K562 (cell line): ENCODE measurements around the gene TRIM71. TPM values are rescaled to one million over a fixed set of nuclear protein-coding genes. Genes with fewer than 3 reads are reported as not detected.

ENCODE experiments used
- BRF1 ChIP-seq: IDR thresholded peaks from 3 replicates; pipeline ENCODE4 v1.6.1; 2011; ENCODE audit warnings: borderline replicate concordance, mild to moderate bottlenecking; ENCODE audit not compliant: insufficient read length; ENCODE audit errors: extremely low read depth
- HOMEZ ChIP-seq: fragments of 250-450 bp; sonication (Bioruptor Pico); IDR thresholded peaks from 2 replicates; pipeline ENCODE4 v1.4.0; 2020; ENCODE audit warnings: mild to moderate bottlenecking, moderate library complexity
- NFIC ChIP-seq: fragments of 450-650 bp; IDR thresholded peaks from 2 replicates; pipeline ENCODE4 v1.6.1; 2017; ENCODE audit warnings: mild to moderate bottlenecking, inconsistent platforms
- NFYB ChIP-seq: IDR thresholded peaks from 2 replicates; pipeline ENCODE4 v1.6.1; 2011; ENCODE audit warnings: mild to moderate bottlenecking, moderate library complexity; ENCODE audit not compliant: insufficient read length; ENCODE audit errors: extremely low read depth
- PHTF2 ChIP-seq: fragments of 250-450 bp; sonication (Bioruptor Pico); IDR thresholded peaks from 2 replicates; pipeline ENCODE4 v1.5.0; 2021; ENCODE audit warnings: mild to moderate bottlenecking
- PRDM10 ChIP-seq: fragments of 450-650 bp; IDR thresholded peaks from 2 replicates; pipeline ENCODE4 v1.6.1; 2018; ENCODE audit not compliant: partially characterized antibody
- PREB ChIP-seq: sonication (generic); formaldehyde crosslinking; IDR thresholded peaks from 2 replicates; pipeline ENCODE4 v1.8.1; 2023; ENCODE audit warnings: mild to moderate bottlenecking, missing genetic modification reagents
- SIN3B ChIP-seq: fragments of 450-650 bp; IDR thresholded peaks from 2 replicates; pipeline ENCODE4 v1.6.1; 2017; ENCODE audit warnings: low read depth, mild to moderate bottlenecking, moderate library complexity
- SP2 ChIP-seq: IDR thresholded peaks from 2 replicates; pipeline ENCODE4 v1.6.1; 2011; ENCODE audit warnings: mild to moderate bottlenecking, low read depth, low read length, moderate library complexity; ENCODE audit not compliant: poor library complexity, severe bottlenecking; ENCODE audit errors: extremely low read depth
- TCF3 ChIP-seq: sonication (generic); formaldehyde crosslinking; IDR thresholded peaks from 2 replicates; pipeline ENCODE4 v1.4.0; 2020; ENCODE audit warnings: mild to moderate bottlenecking, missing genetic modification reagents
- TFE3 ChIP-seq: fragments of 450-650 bp; formaldehyde crosslinking; IDR thresholded peaks from 2 replicates; pipeline ENCODE4 v1.4.0; 2020; ENCODE audit warnings: mild to moderate bottlenecking, mixed read lengths
- VEZF1 ChIP-seq: fragments of 200-800 bp; sonication (Bioruptor generic); IDR thresholded peaks from 2 replicates; pipeline ENCODE4 v1.6.1; 2017; ENCODE audit warnings: missing genetic modification characterization, missing compliant biosample characterization
- ZNF263 ChIP-seq: sonication (generic); formaldehyde crosslinking; IDR thresholded peaks from 2 replicates; pipeline ENCODE4 v1.8.0; 2022; ENCODE audit warnings: mild to moderate bottlenecking, missing genetic modification reagents, borderline replicate concordance
- ZNF398 ChIP-seq: fragments of 250-450 bp; sonication (Bioruptor Pico); IDR thresholded peaks from 2 replicates; pipeline ENCODE4 v1.8.0; 2021; ENCODE audit warnings: moderate library complexity, mild to moderate bottlenecking, inconsistent platforms
- ZNF830 ChIP-seq: fragments of 250-450 bp; sonication (Bioruptor Pico); IDR thresholded peaks from 2 replicates; pipeline ENCODE4 v1.5.0; 2021; ENCODE audit warnings: mild to moderate bottlenecking
- polyA plus RNA-seq, 8 experiments: library from polyadenylated mRNA; depleted of rRNA in 4 of 8; stranded (reverse) in 5 of 8; unstranded in 3 of 8; fragments of >200 nt; fragmentation: Nextera tagmentation in 2 of 8; fragmentation: Illumina TruSeq in 1 of 8; extraction: Ambion mirVana in 2 of 8; extraction: Trizol in 1 of 8; gene quantifications; 2 replicates each; pipeline versions ENCODE4 v1.2.1 to v1.2.3, GENCODE V29; 2011 to 2014; ENCODE audit warnings: inconsistent platforms in 1 of 8, missing spikeins in 1 of 8
- total RNA-seq, 7 experiments: library from RNA; depleted of rRNA in 6 of 7; stranded (reverse); fragments of >200 nt in 6 of 7; fragmentation: Illumina TruSeq in 2 of 7; extraction: Trizol in 2 of 7; gene quantifications; 2 replicates each; pipeline versions ENCODE4 v1.2.1 to v1.2.3, GENCODE V29; 2011 to 2021; ENCODE audit warnings: low replicate concordance in 1 of 7

TRIM71 gene
- total and polyA plus RNA-seq, 9 of the 15 experiments (the other 6 are each of a cell fraction or from before 2014, with no cell fraction given) = 0.04 to 0.11 TPM; not detected in 7

- TF ChIP-seq TCF3 (no peak), PREB (CRISPR knock-in tag) (no peak), ZNF830 (no peak), HOMEZ (CRISPR knock-in tag) (no peak), NFIC (no peak), TFE3 (CRISPR knock-in tag) (no peak), PRDM10 (no peak), BRF1 (no peak), ZNF398 (CRISPR knock-in tag) (no peak), ZNF263 (CRISPR knock-in tag) (no peak), VEZF1 (CRISPR knock-in tag) (peak; percentile 70), SIN3B (peak; percentile 42), SP2 (no peak), NFYB (no peak), PHTF2 (CRISPR knock-in tag) (no peak)
Measured at GRCh38 chr3:32781211-32781968, 36.4 kb upstream of the TRIM71 start (continued).
